ENCODE data around the gene WDFY1.
"Not testable (repeated sequence)": the region's sequence is repeated elsewhere in the genome, so short reads cannot be mapped to it uniquely, and the experiment has no call there.

The WDFY1 gene

DNA sequence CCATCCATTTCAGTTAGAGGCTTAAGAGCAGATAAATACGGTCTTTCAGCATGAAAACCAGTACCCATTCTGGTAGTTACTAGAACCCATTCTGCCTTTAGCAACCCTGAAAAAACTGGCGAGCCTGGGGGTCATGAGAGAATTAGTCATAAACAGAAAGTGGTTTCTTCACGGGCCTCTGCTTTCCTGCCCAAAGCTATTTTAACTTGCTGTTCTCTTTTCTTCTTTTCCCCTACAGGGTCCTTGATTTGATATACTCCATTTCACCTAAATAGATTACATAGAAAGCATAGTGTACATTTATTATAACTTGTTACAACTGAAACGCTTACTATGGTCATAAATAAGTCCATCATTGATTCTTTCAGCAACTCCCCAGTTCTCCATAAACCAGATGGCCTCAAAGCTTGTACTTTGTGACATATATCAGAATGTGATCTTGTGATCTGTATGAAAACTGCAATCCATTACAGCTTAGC is 48.3 kb downstream of the WDFY1 start:
- DNase-seq (ENCODE audit: low read depth) = no peak

GRCh38 chr2:223894968-223895367 is 50.2 kb downstream of the WDFY1 start:
- no peak for DNase-seq (ENCODE audit: low read depth)

DNA sequence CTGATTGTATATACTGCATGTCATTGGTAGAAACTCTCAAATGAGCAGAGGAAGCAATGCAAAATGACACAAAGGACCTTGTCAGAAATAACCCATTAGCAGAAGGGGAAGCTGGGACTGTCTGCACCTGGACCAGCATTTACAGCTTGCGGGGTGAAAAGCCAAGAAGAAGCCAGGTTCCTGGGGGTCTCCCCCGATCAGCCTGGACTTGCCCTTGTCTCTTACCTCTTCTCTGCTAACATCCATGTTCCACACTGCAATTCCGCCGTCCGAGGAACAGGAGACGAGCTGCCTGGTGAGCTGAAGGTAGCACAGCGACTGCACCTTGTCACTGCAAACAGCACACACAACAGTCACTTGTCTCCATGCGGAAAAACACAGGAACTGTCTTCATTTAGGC is 51.1 kb downstream of the WDFY1 start:
- no peak for DNase-seq (ENCODE audit: low read depth)

DNA sequence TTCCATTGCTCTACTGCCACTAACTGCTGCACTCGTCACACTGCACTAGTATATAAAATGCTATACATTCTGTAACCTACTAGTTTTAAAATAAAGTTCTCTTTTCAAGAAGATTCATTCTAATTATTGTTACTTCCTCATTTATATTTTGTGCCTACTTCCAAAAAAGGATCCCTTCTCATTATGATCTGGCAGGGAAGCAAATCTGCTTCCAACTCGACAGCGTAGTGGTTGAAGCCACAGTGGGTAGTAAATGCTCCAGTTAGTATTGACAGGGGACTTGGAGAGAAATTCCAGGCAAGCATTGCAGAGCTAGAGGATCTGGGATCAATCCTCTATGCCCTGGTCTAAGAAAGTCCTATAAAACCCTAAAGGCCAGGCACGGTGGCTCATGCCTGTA is 54.4 kb downstream of the WDFY1 start:
- DNase-seq (ENCODE audit: low read depth) = no peak

- DNase-seq (ENCODE audit: low read depth) = no peak
Observed at GRCh38 chr2:223889229-223889628, 55.9 kb downstream of the WDFY1 start.

GRCh38 chr2:223888251-223888650 is 56.9 kb downstream of the WDFY1 start:
- no peak for DNase-seq (ENCODE audit: low read depth)

DNA sequence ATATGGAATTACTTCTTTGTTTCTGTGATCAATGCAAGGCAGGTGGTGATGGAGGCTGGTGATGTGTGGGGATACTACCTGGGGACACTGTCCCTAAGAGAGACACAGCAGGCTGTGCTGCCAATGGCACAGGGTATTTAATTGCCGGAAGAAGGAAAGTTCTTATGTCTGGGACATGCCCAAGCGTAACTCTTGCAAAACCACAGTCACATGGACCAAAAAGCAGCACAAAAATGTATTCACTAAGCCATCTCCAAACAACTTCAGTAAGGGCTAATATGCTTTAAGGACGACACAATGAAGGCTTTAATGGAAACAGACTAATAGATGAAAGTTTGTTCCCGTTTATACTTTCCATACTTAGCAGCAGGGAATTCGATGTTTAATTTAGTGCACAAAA is 58.0 kb downstream of the WDFY1 start:
- no peak for DNase-seq (ENCODE audit: low read depth)

GRCh38 chr2:223886726-223887125 is 58.4 kb downstream of the WDFY1 start:
- DNase-seq (ENCODE audit: low read depth) = no peak

GRCh38 chr2:223884399-223884798 is 60.7 kb downstream of the WDFY1 start:
- DNase-seq (ENCODE audit: low read depth) = no peak

DNA sequence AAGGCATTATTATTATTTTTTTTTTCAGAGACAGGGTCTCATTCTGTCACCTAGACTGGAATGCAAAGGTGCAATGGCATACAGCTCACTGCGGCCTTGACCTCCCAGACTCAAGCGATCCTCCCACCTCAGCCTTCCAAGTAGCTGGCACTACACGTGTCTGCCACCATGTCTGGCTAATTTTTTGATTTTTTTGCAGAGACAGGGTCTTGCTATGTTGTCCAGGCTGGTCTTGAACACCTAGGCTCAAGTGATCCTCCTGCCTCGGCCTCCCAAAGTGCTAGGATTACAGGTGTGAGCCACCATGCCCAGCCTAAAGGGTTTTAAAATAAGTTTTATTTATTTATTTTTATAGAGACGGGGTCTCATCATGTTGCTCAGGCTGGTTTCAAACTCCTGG is 62.4 kb downstream of the WDFY1 start:
- DNase-seq (ENCODE audit: low read depth) = no peak

GRCh38 chr2:223880796-223881195 is 64.3 kb downstream of the WDFY1 start:
- DNase-seq (ENCODE audit: low read depth) = no peak

- no peak for DNase-seq (ENCODE audit: low read depth)
Observed at GRCh38 chr2:223877721-223878410, 67.3 kb downstream of the WDFY1 start.

- DNase-seq (ENCODE audit: low read depth) = no peak
Observed at GRCh38 chr2:223873672-223874071, 71.5 kb downstream of the WDFY1 start.

DNA sequence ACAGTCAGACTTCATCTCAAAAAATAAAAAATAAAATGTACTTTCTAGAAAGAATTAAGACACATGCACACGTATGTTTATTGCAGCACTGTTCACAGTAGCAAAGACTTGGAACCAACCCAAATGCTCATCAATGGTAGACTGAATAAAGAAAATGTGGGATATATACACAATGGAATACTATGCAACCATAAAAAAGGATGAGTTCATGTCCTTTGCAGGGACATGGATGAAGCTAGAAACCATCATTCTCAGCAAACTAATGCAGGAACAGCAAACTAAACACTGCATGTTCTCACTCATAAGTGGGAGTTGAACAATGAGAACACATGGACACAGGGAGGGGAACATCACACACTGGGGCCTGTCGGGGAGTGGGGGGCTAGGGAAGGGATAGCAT is 72.4 kb downstream of the WDFY1 start:
- DNase-seq (ENCODE audit: low read depth) = not testable (repeated sequence)

- DNase-seq (ENCODE audit: low read depth) = not testable (repeated sequence)
Observed at GRCh38 chr2:223871661-223872060, 73.5 kb downstream of the WDFY1 start.

GRCh38 chr2:223870840-223871611 is 74.1 kb downstream of the WDFY1 start:
- DNase-seq (ENCODE audit: low read depth) = no peak

DNA sequence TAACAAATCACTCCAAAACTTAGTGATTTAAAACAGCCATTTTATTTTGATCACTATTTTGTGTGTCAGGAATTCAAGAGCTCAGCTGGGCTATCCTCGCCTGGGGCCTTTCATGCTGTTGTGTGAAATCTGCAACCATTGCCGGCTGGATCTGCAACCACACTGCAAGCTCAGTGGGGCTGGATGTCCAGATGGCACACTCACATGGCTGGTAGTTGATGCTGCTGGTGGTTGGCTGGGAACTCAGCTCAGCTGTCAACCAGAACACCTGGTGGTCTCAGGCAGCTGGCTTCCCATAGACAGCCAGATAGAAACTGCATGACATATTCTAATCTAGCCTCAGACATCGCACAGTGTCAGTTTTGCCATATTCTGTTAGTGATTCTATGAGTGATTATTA is 77.1 kb downstream of the WDFY1 start:
- DNase-seq (ENCODE audit: low read depth) = no peak

DNA sequence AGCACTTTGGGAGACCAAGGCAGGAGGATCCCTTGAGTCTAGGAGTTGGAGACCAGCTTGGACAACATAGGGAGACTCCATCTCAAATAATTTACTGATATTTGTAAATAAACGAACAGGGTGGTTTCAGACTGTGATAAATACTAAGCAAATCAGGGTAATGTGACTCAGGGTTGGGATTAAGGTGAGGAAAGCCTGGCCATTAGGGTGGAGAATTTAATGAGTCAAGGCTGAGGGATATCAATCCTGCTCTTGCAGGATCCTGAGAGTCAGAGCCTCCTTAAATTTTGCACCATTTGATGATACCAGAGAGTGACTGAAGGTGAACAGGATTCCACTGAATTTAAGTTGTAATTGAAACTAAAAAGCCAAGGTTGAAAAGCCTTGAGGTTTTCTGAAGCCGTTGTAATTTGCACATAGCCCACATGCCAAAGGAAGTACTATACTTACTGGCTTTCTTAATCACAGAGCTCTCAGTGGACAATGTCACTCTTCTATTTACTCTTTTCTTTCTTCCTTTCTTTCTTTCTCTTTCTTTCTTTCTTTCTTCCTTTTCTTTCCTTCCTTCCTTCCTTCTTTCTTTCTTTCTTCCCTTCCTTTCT is 79.1 kb downstream of the WDFY1 start:
- DNase-seq (ENCODE audit: low read depth) = no peak

DNA sequence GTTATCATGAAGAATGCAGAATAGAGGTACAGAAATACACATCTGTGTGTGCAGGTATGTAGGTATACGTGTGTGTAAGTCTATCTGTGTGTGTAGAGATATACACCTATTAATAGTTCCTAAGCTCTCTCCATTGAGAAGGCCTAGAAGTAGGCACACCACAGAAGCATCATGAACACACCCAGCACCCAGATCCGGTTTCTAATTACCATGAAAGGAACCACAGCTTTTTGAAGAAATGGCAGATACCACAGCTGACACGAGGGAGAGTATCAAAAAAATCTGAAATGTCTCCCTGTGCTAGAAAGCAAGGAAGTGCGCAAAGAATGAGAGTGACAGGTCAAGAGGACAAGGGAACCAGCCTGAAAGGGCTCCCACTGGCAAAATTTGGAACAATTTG is 80.0 kb downstream of the WDFY1 start:
- DNase-seq (ENCODE audit: low read depth) = no peak

- DNase-seq (ENCODE audit: low read depth) = no peak
Observed at GRCh38 chr2:223863491-223863890, 81.6 kb downstream of the WDFY1 start.

DNA sequence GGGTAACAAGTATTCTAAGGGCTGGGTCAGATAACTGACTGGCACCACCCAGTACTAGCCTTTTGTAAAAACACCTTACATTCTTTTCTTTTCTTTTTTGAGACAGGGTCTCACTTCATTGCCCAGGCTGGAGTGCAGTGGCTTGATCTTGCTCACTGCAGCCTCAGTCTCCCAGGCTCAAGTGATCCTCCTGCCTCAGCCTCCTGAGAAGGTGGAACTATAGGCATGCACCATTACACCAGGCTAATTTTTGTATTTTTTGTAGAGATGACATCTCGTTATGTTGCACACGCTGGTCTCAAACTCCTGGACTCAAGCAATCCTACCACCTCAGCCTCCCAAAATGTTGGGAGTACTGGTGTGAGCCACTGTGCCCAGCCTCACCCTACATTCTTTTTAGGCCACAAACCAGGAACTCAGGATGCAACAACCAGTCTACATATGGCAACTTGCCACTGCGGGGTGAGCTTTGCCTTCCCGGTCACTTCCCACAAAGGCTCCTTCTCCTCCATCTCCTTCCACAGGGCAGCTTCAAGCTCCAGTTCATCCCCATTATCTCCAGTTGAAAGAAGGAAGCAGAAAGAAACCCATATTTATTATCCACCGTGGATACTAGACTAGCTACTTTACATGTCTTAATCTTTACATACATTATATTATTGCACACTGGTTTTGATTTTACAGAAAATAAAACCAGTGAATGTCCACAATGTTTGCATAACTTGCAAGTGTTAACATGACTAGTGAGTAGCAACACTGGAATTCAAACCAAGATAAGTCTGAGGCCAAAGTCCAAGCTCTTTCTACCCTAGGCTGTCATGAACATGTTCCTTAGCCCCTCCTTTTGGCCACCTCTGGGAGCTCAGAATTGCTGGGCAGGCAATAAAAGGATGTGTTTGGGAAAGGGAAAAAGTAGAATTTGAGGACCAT is 84.1 kb downstream of the WDFY1 start:
- no peak for DNase-seq (ENCODE audit: low read depth)

DNA sequence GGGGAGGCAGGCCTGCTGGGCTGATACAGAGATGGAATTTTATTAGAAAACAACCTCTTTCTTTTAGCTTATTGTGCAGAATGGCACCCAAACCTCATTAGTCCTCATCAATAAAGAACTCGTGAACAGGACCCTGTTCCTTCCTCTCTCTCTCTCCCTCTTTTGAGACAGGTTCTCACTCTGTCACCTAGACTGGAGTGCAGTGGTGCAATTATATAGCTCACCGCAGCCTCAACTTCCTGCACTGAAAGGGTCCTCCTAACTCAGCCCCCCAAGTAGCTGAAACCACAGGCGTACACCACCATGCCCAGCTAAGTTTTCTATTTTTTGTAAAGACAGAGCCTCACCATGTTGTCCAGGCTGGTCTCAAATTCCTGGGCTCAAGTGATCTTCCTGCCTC is 86.1 kb downstream of the WDFY1 start:
- no peak for DNase-seq (ENCODE audit: low read depth)
